GM23338 (cell line): Measurements from ENCODE around the gene NEU1. TPM values are rescaled to one million over a fixed set of nuclear protein-coding genes. Genes with fewer than 3 reads are reported as not detected.

Source experiments
- ATAC-seq: fragments of 200-7000 bp; cut with Tn5 transposase; 3 replicates; pipeline ENCODE4 v1.9.1; 2020
- DNase-seq: peaks from one replicate; pipeline ENCODE4 v3.0.0-alpha.2; 2015; ENCODE audit warnings: low spot score
- H2AFZ ChIP-seq: fragments of 200-600 bp; sonication (generic); 2 replicates; pipeline ENCODE4 v1.8.0; 2016; ENCODE audit warnings: antibody characterized with exemption, mild to moderate bottlenecking, moderate library complexity
- H3F3A ChIP-seq: fragments of 200-600 bp; sonication (generic); replicated peaks from 2 replicates; pipeline ENCODE4 v1.8.0; 2017; ENCODE audit warnings: antibody characterized with exemption, mixed run types, low read depth
- H3K27ac ChIP-seq: fragments of 200-600 bp; sonication (generic); 2 replicates; pipeline ENCODE4 v1.6.1; 2016; ENCODE audit warnings: low read depth
- H3K27me3 ChIP-seq: fragments of 200-600 bp; sonication (generic); 2 replicates; pipeline ENCODE4 v1.8.0; 2016; ENCODE audit warnings: mild to moderate bottlenecking, mixed run types, moderate library complexity; ENCODE audit not compliant: insufficient read depth
- H3K36me3 ChIP-seq: fragments of 200-600 bp; sonication (generic); 2 replicates; pipeline ENCODE4 v1.8.0; 2016; ENCODE audit warnings: mild to moderate bottlenecking; ENCODE audit not compliant: insufficient read depth
- H3K4me1 ChIP-seq: fragments of 200-600 bp; sonication (generic); 2 replicates; pipeline ENCODE4 v1.8.0; 2016; ENCODE audit warnings: mild to moderate bottlenecking, moderate library complexity; ENCODE audit not compliant: insufficient read depth
- H3K4me2 ChIP-seq: fragments of 200-600 bp; sonication (generic); 2 replicates; pipeline ENCODE4 v1.7.1; 2017; ENCODE audit warnings: mixed run types
- H3K4me3 ChIP-seq: fragments of 200-600 bp; sonication (generic); 2 replicates; pipeline ENCODE4 v1.6.1; 2016; ENCODE audit warnings: mixed run types
- H3K79me2 ChIP-seq: fragments of 200-600 bp; sonication (generic); replicated peaks from 2 replicates; pipeline ENCODE4 v1.8.0; 2017; ENCODE audit warnings: mild to moderate bottlenecking; ENCODE audit not compliant: insufficient read depth
- H3K9me2 ChIP-seq: fragments of 200-600 bp; sonication (generic); 2 replicates; pipeline ENCODE4 v1.8.0; 2017; ENCODE audit not compliant: insufficient read depth
- H4K20me1 ChIP-seq: fragments of 200-600 bp; sonication (generic); replicated peaks from 2 replicates; pipeline ENCODE4 v1.8.0; 2017; ENCODE audit warnings: mild to moderate bottlenecking; ENCODE audit not compliant: insufficient read depth
- H3K27ac Mint-ChIP-seq: 2 replicates; pipeline ENCODE4 v1.8.0; 2020; ENCODE audit warnings: inconsistent platforms, mild to moderate bottlenecking, moderate library complexity, mixed read lengths
- H3K27me3 Mint-ChIP-seq: 3 replicates; pipeline ENCODE4 v1.8.0; 2022; ENCODE audit warnings: low read depth, mild to moderate bottlenecking, moderate library complexity, mixed read lengths, inconsistent platforms; ENCODE audit not compliant: insufficient read depth, poor library complexity
- H3K36me3 Mint-ChIP-seq: 3 replicates; pipeline ENCODE4 v1.8.0; 2021; ENCODE audit warnings: low read depth, mild to moderate bottlenecking, inconsistent platforms, moderate library complexity, mixed read lengths
- H3K4me1 Mint-ChIP-seq: 3 replicates; pipeline ENCODE4 v1.8.0; 2020; ENCODE audit warnings: mild to moderate bottlenecking, inconsistent platforms, mixed read lengths
- H3K4me3 Mint-ChIP-seq: 3 replicates; pipeline ENCODE4 v1.8.0; 2021; ENCODE audit warnings: moderate library complexity, mild to moderate bottlenecking, inconsistent platforms, mixed read lengths
- H3K9me3 Mint-ChIP-seq: 3 replicates; pipeline ENCODE4 v1.8.0; 2020; ENCODE audit warnings: moderate library complexity, mild to moderate bottlenecking, inconsistent platforms, mixed read lengths
- CREB1 ChIP-seq: fragments of 250-450 bp; sonication (Bioruptor Pico); IDR thresholded peaks from 2 replicates; pipeline ENCODE4 v1.5.0; 2020; ENCODE audit warnings: low read depth, mild to moderate bottlenecking, moderate library complexity
- ETS1 ChIP-seq: IDR thresholded peaks from 2 replicates; pipeline ENCODE4 v1.6.1; 2016; ENCODE audit warnings: antibody characterized with exemption
- EZH2 ChIP-seq: fragments of 200-600 bp; sonication (generic); IDR thresholded peaks from one replicate; pipeline ENCODE4 v1.8.0; 2017; ENCODE audit warnings: antibody characterized with exemption, mild to moderate bottlenecking, low read depth; ENCODE audit not compliant: unreplicated experiment
- EZH2phosphoT487 ChIP-seq: fragments of 200-600 bp; sonication (generic); IDR thresholded peaks from one replicate; pipeline ENCODE4 v1.8.1; 2018; ENCODE audit warnings: antibody characterized with exemption; ENCODE audit not compliant: unreplicated experiment
- JUNB ChIP-seq: IDR thresholded peaks from one replicate; pipeline ENCODE4 v1.6.1; 2016; ENCODE audit warnings: antibody characterized with exemption; ENCODE audit not compliant: unreplicated experiment
- NANOG ChIP-seq: IDR thresholded peaks from 2 replicates; pipeline ENCODE4 v1.6.1; 2016; ENCODE audit warnings: antibody characterized with exemption, borderline replicate concordance
- POLR2AphosphoS5 ChIP-seq: IDR thresholded peaks from 2 replicates; pipeline ENCODE4 v1.6.1; 2016; ENCODE audit warnings: antibody characterized with exemption, low read depth
- REST ChIP-seq: IDR thresholded peaks from one replicate; pipeline ENCODE4 v1.6.1; 2018; ENCODE audit warnings: antibody characterized with exemption; ENCODE audit not compliant: unreplicated experiment
- STAT1 ChIP-seq: IDR thresholded peaks from one replicate; pipeline ENCODE4 v1.6.1; 2016; ENCODE audit warnings: antibody characterized with exemption; ENCODE audit not compliant: unreplicated experiment
- ZNF114 ChIP-seq: fragments of 250-450 bp; sonication (Bioruptor Pico); IDR thresholded peaks from 2 replicates; pipeline ENCODE4 v1.5.0; 2020; ENCODE audit warnings: mild to moderate bottlenecking, moderate library complexity
- ZNF331 ChIP-seq: fragments of 250-450 bp; sonication (Bioruptor Pico); IDR thresholded peaks from 2 replicates; pipeline ENCODE4 v1.5.0; 2020; ENCODE audit warnings: low read depth, mild to moderate bottlenecking, moderate library complexity
- ZNF462 ChIP-seq: fragments of 250-450 bp; sonication (Bioruptor Pico); IDR thresholded peaks from 2 replicates; pipeline ENCODE4 v1.5.0; 2020; ENCODE audit warnings: mild to moderate bottlenecking, moderate library complexity
- polyA plus RNA-seq: library from polyadenylated mRNA; unstranded; fragments of >200 nt; fragmentation: Nextera tagmentation; extraction: Ambion mirVana; gene quantifications from 2 replicates; pipeline ENCODE4 v1.2.1, GENCODE V29; 2016
- total RNA-seq: library from RNA; depleted of rRNA; stranded (reverse); fragments of >200 nt; shearing (Covaris generic); gene quantifications from 2 replicates; pipeline ENCODE4 v1.2.3, GENCODE V29; 2014
- TF ChIP-seq, protein P1 (sequence below), 2 experiments: fragments of 200-600 bp in 1 of 2; sonication (generic) in 1 of 2; conservative IDR thresholded peaks; 2 replicates each; pipeline versions ENCODE4 v1.5.1 to v1.6.1; 2016 to 2017; ENCODE audit warnings: antibody characterized with exemption in 2 of 2, low read depth in 2 of 2, mild to moderate bottlenecking in 2 of 2, moderate library complexity in 1 of 2

The NEU1 gene
- total and polyA plus RNA-seq, 2 experiments from 2014 or later, result 31.4 to 47.4 TPM

DNA sequence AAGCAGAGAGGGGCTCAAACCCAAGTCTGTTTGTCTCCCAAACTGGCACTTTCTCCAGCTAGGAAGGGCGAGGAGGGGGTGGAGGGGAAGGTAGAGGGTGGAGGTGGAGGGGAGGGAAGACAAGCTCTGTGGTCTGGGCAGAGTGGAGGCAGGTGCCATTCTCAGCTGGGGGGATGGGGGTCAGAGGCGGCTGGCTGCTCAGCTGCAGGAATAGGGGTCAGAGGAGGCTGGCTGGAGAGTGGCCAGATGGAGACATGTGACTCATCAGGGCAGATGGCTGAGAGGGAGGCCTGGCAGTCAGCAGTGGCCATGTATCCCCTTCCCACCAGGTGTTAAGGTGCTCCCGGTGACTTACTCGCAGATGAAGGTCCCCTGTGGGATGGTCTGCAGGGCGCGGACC is 19.7 kb upstream of the NEU1 start:
- Histone ChIP-seq H3K27me3 (no peaks in the 10 kb centered on the region), H3K79me2 (no peaks in the 10 kb centered on the region), H3K36me3 (peaks cover 29% of the 10 kb centered on the region), H2AFZ (no peak overlapping the region), H4K20me1 (peaks cover 12% of the 10 kb centered on the region), H3K27ac (no peak overlapping the region), H3K4me3 (no peak overlapping the region), H3K4me2 (no peak overlapping the region), H3F3A (peaks cover 14% of the 10 kb centered on the region), H3K4me1 (peaks cover 4% of the 10 kb centered on the region; the same call in 1 of the 2 replicates), H3K9me2 (no peaks in the 10 kb centered on the region)
- Mint-ChIP-seq H3K9me3 (no peaks in the 10 kb centered on the region; the same call in 2 of the 3 replicates), H3K4me3 (no peak overlapping the region), H3K27me3 (peaks cover 3% of the 10 kb centered on the region), H3K4me1 (peaks cover 8% of the 10 kb centered on the region), H3K36me3 (peaks cover 79% of the 10 kb centered on the region), H3K27ac (no peak overlapping the region)
- no peak for TF ChIP-seq EZH2
- TF ChIP-seq ZNF331 (CRISPR knock-in tag), result no peak
- TF ChIP-seq NANOG, result no peak
- TF ChIP-seq CREB1 (CRISPR knock-in tag), result no peak
- no peak for TF ChIP-seq EZH2phosphoT487
- no peak for TF ChIP-seq ZNF462
- TF ChIP-seq JUNB, result no peak
- no peak for TF ChIP-seq POLR2AphosphoS5
- no peak for TF ChIP-seq ETS1
- TF ChIP-seq ZNF114 (CRISPR knock-in tag), result no peak
- no peak for TF ChIP-seq REST
- TF ChIP-seq, protein P1, sequence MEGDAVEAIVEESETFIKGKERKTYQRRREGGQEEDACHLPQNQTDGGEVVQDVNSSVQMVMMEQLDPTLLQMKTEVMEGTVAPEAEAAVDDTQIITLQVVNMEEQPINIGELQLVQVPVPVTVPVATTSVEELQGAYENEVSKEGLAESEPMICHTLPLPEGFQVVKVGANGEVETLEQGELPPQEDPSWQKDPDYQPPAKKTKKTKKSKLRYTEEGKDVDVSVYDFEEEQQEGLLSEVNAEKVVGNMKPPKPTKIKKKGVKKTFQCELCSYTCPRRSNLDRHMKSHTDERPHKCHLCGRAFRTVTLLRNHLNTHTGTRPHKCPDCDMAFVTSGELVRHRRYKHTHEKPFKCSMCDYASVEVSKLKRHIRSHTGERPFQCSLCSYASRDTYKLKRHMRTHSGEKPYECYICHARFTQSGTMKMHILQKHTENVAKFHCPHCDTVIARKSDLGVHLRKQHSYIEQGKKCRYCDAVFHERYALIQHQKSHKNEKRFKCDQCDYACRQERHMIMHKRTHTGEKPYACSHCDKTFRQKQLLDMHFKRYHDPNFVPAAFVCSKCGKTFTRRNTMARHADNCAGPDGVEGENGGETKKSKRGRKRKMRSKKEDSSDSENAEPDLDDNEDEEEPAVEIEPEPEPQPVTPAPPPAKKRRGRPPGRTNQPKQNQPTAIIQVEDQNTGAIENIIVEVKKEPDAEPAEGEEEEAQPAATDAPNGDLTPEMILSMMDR (conservative IDR thresholded peaks at IDR 0.05; ENCODE audit: low read depth in 2 of 2), result no peak
- TF ChIP-seq STAT1, result no peak
- DNase-seq, result no peak
- no peak for ATAC-seq
